ENCODE data around the gene UNC13C. TPM values are rescaled to one million over a fixed set of nuclear protein-coding genes. Genes with fewer than 3 reads are reported as not detected.

The UNC13C gene
- total and polyA plus RNA-seq, 10 of the 15 experiments (the other 5 are each of a cell fraction or from before 2014, with no cell fraction given) = 9.9 to 81.3 (median 25.0) TPM

- peak; percentile 58 for TF ChIP-seq ZNF687 (IDR thresholded peaks at IDR 0.05)
- TF ChIP-seq POLR2AphosphoS2 (IDR thresholded peaks at IDR 0.05; ENCODE audit: low read depth, low read length) = no peak
- no peak for TF ChIP-seq KAT2A (conservative IDR thresholded peaks at IDR 0.05; ENCODE audit: control insufficient read depth, low read depth, low read length)
- peak; percentile 46 for TF ChIP-seq IKZF1 (conservative IDR thresholded peaks at IDR 0.05)
- peak; percentile 15 for TF ChIP-seq BCL3 (IDR thresholded peaks at IDR 0.05; ENCODE audit: borderline replicate concordance, insufficient read depth, low read depth, low read length, poor library complexity, severe bottlenecking)
- peak; percentile 47; the same call in 1 of the 2 replicates for TF ChIP-seq ATF7 (IDR thresholded peaks at IDR 0.05; ENCODE audit: low read depth)
- no peak for TF ChIP-seq PAX5 (IDR thresholded peaks at IDR 0.05; ENCODE audit: borderline replicate concordance, low read depth, low read length)
- no peak for TF ChIP-seq USF1 (IDR thresholded peaks at IDR 0.05; ENCODE audit: borderline replicate concordance, extremely low read length, insufficient read depth, low read depth, low read length)
- TF ChIP-seq NR2F1 (conservative IDR thresholded peaks at IDR 0.05) = 0 out of 2 replicates have a peak, but pooled peaks have one; percentile 30
- no peak for TF ChIP-seq BMI1 (IDR thresholded peaks at IDR 0.05; ENCODE audit: borderline replicate concordance)
- TF ChIP-seq CHD2 (IDR thresholded peaks at IDR 0.05; ENCODE audit: borderline replicate concordance, low read depth, low read length) = 0 out of 2 replicates have a peak, but pooled peaks have one; percentile 6
- no peak for TF ChIP-seq HSF1 (IDR thresholded peaks at IDR 0.05; ENCODE audit: low read depth, low read length)
- no peak for TF ChIP-seq REST (IDR thresholded peaks at IDR 0.05; ENCODE audit: low read depth, low read length)
- TF ChIP-seq IKZF2 (IDR thresholded peaks at IDR 0.05) = peak; percentile 58; a peak in 3 of 4 replicates
- peak; percentile 27; the same call in 1 of the 2 replicates for TF ChIP-seq IRF4 (IDR thresholded peaks at IDR 0.05; ENCODE audit: low read depth, low read length)
- TF ChIP-seq ZNF207 (IDR thresholded peaks at IDR 0.05; ENCODE audit: borderline replicate concordance) = no peak
Observed at GRCh38 chr15:54515664-54516582, 537.7 kb downstream of the UNC13C start (continued).

Data from GM12878 (cell line).